GM12878 (cell line): ENCODE data around the gene TRHDE. TPM values are rescaled to one million over a fixed set of nuclear protein-coding genes. Genes with fewer than 3 reads are reported as not detected.

ENCODE experiments used
- ATAC-seq: fragments of 200-7000 bp; cut with Tn5 transposase; 3 replicates; pipeline ENCODE4 v1.9.1; 2020; ENCODE audit warnings: mild to moderate bottlenecking, moderate library complexity
- BruUV-seq: library from RNA; stranded (reverse); fragments of 400-500 nt; replicated peaks from 2 replicates; lab custom pipeline; 2021; lab: Mats Ljungman, UMichigan
- CTCF ChIA-PET: fragments of 300-600 bp; sonication (Branson Sonifier 250); formaldehyde crosslinking; extraction: SDS; loops from one replicate; lab custom pipeline; 2021; ENCODE audit warnings: inconsistent platforms; lab: Yijun Ruan, JAX
- POLR2A ChIA-PET: fragments of 350-600 bp; formaldehyde crosslinking; extraction: SDS; loops from one replicate; lab custom pipeline; 2021; ENCODE audit warnings: inconsistent platforms; lab: Charles Lee
- RAD21 ChIA-PET: fragments of 300-600 bp; sonication (Branson Sonifier 250); formaldehyde crosslinking; loops from one replicate; lab custom pipeline; 2023; ENCODE audit warnings: antibody characterized with exemption; ENCODE audit not compliant: unreplicated experiment; lab: Charles Lee
- SMC1A ChIA-PET: fragments of 300-600 bp; sonication (Branson Sonifier 250); formaldehyde crosslinking; loops from one replicate; lab custom pipeline; 2023; ENCODE audit not compliant: unreplicated experiment, uncharacterized antibody; lab: Charles Lee
- DNase-seq: peaks from one replicate; pipeline ENCODE4 v3.0.0-alpha.2; 2011; ENCODE audit warnings: low read depth, low spot score
- FAIRE-seq: peaks from 3 replicates; lab custom pipeline; 2011; peaks lifted over from hg19 to GRCh38; lab: Jason Lieb, UNC
- H2AFZ ChIP-seq: 2 replicates; pipeline ENCODE4 v1.6.0; 2011; ENCODE audit warnings: low read depth, low read length, control low read depth; ENCODE audit not compliant: control insufficient read depth
- H3K27ac ChIP-seq: 2 replicates; pipeline ENCODE4 v1.5.1; 2011; ENCODE audit warnings: control low read depth; ENCODE audit not compliant: control insufficient read depth, insufficient read depth
- H3K27me3 ChIP-seq, 2 experiments: replicated peaks in 1 of 2; 2 replicates each; pipeline versions ENCODE4 v1.6.0 to v1.6.1; 2011; ENCODE audit warnings: low read length in 1 of 2; ENCODE audit not compliant: control insufficient read depth in 2 of 2, insufficient read depth in 2 of 2
- H3K36me3 ChIP-seq, 2 experiments: 2 replicates each; pipeline ENCODE4 v1.5.1; 2011; ENCODE audit warnings: low read length in 1 of 2; ENCODE audit not compliant: control insufficient read depth in 2 of 2, insufficient read depth in 2 of 2
- H3K4me1 ChIP-seq: 2 replicates; pipeline ENCODE4 v1.6.1; 2011; ENCODE audit warnings: mild to moderate bottlenecking, low read length, moderate library complexity, mixed read lengths; ENCODE audit not compliant: control insufficient read depth, insufficient read depth
- H3K4me2 ChIP-seq: 2 replicates; pipeline ENCODE4 v1.6.0; 2011; ENCODE audit warnings: control low read depth; ENCODE audit not compliant: control insufficient read depth, insufficient read depth
- H3K4me3 ChIP-seq: fragments of 200-600 bp; sonication (generic); 2 replicates; pipeline ENCODE4 v1.5.1; 2016
- H3K79me2 ChIP-seq: 2 replicates; pipeline ENCODE4 v1.6.0; 2011; ENCODE audit warnings: low read length; ENCODE audit not compliant: control insufficient read depth, insufficient read depth
- H3K9ac ChIP-seq: 2 replicates; pipeline ENCODE4 v1.8.0; 2011; ENCODE audit warnings: low read length, control low read depth, mixed read lengths; ENCODE audit not compliant: control insufficient read depth, insufficient read depth
- H3K9me3 ChIP-seq: replicated peaks from 3 replicates; pipeline ENCODE4 v1.5.1; 2011; ENCODE audit warnings: mild to moderate bottlenecking, low read length; ENCODE audit not compliant: control insufficient read depth, insufficient read depth
- H4K20me1 ChIP-seq: 2 replicates; pipeline ENCODE4 v1.6.0; 2011; ENCODE audit not compliant: control insufficient read depth, insufficient read depth
- BRCA1 ChIP-seq: IDR thresholded peaks from 2 replicates; pipeline ENCODE4 v1.6.1; 2011; ENCODE audit warnings: low read depth, low read length, improper control_type of control experiment
- CHD4 ChIP-seq: fragments of 200-600 bp; sonication (generic); IDR thresholded peaks from 2 replicates; pipeline ENCODE4 v1.6.1; 2016; ENCODE audit warnings: mild to moderate bottlenecking
- FOS ChIP-seq: IDR thresholded peaks from 3 replicates; pipeline ENCODE4 v1.6.1; 2011; ENCODE audit warnings: borderline replicate concordance; ENCODE audit not compliant: insufficient read length; ENCODE audit errors: extremely low read depth
- JUND ChIP-seq: IDR thresholded peaks from 2 replicates; pipeline ENCODE4 v1.6.1; 2012; ENCODE audit warnings: low read depth, mild to moderate bottlenecking, low read length, improper control_type of control experiment, moderate library complexity
- KLF5 ChIP-seq: fragments of 450-650 bp; IDR thresholded peaks from 2 replicates; pipeline ENCODE4 v1.6.1; 2014; ENCODE audit warnings: mild to moderate bottlenecking; ENCODE audit not compliant: partially characterized antibody
- NBN ChIP-seq: fragments of 450-650 bp; IDR thresholded peaks from 2 replicates; pipeline ENCODE4 v1.6.1; 2016
- NFYB ChIP-seq: IDR thresholded peaks from 2 replicates; pipeline ENCODE4 v1.6.1; 2011; ENCODE audit warnings: low read depth, mild to moderate bottlenecking, low read length, improper control_type of control experiment, moderate library complexity; ENCODE audit not compliant: insufficient read depth
- SPI1 ChIP-seq: IDR thresholded peaks from 2 replicates; pipeline ENCODE4 v1.6.1; 2011; ENCODE audit warnings: low read depth, mild to moderate bottlenecking, low read length, moderate library complexity, borderline replicate concordance; ENCODE audit not compliant: insufficient read depth
- in situ Hi-C: fragments of 300-500 bp; cut with MboI; formaldehyde crosslinking; loops from 9 replicates; pipeline ENCODE4 v1.14.3; 2018; ENCODE audit warnings: mixed read lengths
- intact Hi-C: fragments of 100-400 bp; cut with micrococcal nuclease; formaldehyde crosslinking; loops from one replicate; pipeline ENCODE4 v1.14.2; 2022; ENCODE audit not compliant: unreplicated experiment
- polyA plus RNA-seq, 11 experiments: library from polyadenylated mRNA; depleted of rRNA in 4 of 11; unstranded in 6 of 11; stranded (reverse) in 5 of 11; fragments of >200 nt; fragmentation: Nextera tagmentation in 4 of 11; fragmentation: Illumina TruSeq in 1 of 11; extraction: Ambion mirVana in 4 of 11; extraction: Trizol in 1 of 11; gene quantifications; 1 replicate in 1 of 11; 2 replicates in 10 of 11; pipeline versions ENCODE4 v1.2.1 to v1.2.3, GENCODE V29; 2011 to 2016; ENCODE audit warnings: inconsistent platforms in 2 of 11, missing spikeins in 2 of 11, low read depth in 1 of 11
- total RNA-seq, 4 experiments: library from RNA; depleted of rRNA in 3 of 4; stranded (reverse); fragments of >200 nt in 3 of 4; fragmentation: Illumina TruSeq in 1 of 4; extraction: Trizol in 1 of 4; gene quantifications; 2 replicates each; pipeline versions ENCODE4 v1.2.1 to v1.2.3, GENCODE V29; 2013 to 2021
- TF ChIP-seq, protein P1 (sequence below): IDR thresholded peaks from 2 replicates; pipeline ENCODE4 v1.6.1; 2012; ENCODE audit warnings: low read length, inconsistent platforms
- TF ChIP-seq, protein P2 (sequence below): fragments of 450-650 bp; IDR thresholded peaks from 2 replicates; pipeline ENCODE4 v1.6.1; 2016; ENCODE audit warnings: mild to moderate bottlenecking, moderate library complexity, borderline replicate concordance
- TF ChIP-seq, protein P3 (sequence below): fragments of 450-650 bp; IDR thresholded peaks from 2 replicates; pipeline ENCODE4 v1.6.1; 2017; ENCODE audit warnings: mild to moderate bottlenecking, low read depth, inconsistent platforms; ENCODE audit not compliant: poor library complexity, severe bottlenecking
- TF ChIP-seq, protein P4 (sequence below), 3 experiments: IDR thresholded peaks in 2 of 3; conservative IDR thresholded peaks in 1 of 3; 2 replicates each; pipeline ENCODE4 v1.5.1; 2011; ENCODE audit warnings: low read depth in 3 of 3, low read length in 3 of 3, mild to moderate bottlenecking in 3 of 3, control low read depth in 2 of 3, moderate library complexity in 2 of 3, inconsistent platforms in 1 of 3, mixed read lengths in 1 of 3; ENCODE audit not compliant: control insufficient read depth in 2 of 3, insufficient read depth in 1 of 3; ENCODE audit errors: extremely low read depth in 1 of 3

The TRHDE gene
- total and polyA plus RNA-seq, 10 of the 15 experiments (the other 5 are each of a cell fraction or from before 2014, with no cell fraction given) = not detected

DNA sequence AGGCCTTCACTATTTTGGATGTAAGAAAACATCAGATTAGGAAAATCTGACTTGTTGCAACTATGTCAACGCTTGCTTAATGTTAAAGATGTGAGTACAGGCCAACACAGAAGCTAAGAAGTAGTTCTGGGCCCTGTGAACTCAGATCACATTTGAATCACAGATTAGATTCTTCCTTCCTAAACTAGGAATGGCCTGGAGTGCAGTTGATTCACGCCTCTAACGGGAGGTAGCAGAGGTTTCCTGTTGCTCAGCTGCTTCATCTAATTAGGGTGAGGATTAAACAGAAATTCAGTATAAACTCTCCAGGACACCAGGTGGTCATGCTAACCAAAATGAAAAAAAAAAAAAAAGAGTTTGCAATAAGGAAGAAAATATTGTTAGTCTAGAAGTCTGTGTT lies 314.3 kb downstream of the TRHDE start (continued):
- TF ChIP-seq, protein P1, sequence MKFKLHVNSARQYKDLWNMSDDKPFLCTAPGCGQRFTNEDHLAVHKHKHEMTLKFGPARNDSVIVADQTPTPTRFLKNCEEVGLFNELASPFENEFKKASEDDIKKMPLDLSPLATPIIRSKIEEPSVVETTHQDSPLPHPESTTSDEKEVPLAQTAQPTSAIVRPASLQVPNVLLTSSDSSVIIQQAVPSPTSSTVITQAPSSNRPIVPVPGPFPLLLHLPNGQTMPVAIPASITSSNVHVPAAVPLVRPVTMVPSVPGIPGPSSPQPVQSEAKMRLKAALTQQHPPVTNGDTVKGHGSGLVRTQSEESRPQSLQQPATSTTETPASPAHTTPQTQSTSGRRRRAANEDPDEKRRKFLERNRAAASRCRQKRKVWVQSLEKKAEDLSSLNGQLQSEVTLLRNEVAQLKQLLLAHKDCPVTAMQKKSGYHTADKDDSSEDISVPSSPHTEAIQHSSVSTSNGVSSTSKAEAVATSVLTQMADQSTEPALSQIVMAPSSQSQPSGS = no peak
- TF ChIP-seq KLF5 (no peak), FOS (no peak)

DNA sequence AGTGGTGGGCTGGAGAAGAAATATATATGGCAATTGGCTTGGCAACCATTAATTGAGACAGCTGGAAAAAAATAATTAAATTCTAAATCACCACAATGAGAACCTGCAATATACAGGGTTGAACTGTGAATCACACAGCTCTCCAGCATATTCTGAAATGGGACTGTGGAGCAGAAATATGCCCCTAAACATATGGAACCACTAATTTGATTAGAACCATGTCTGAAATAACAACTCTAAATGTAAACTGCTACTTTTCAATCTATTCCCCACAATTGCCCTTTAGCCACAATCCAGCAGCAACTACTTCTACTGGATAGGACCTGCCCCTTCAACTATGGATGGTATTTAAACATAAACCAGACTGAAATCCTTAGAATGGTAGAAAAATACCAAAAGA lies 330.4 kb downstream of the TRHDE start:
- in situ Hi-C loops (no loop called here), intact Hi-C loops (no loop called here)
- Histone ChIP-seq H4K20me1 (no peaks in the 10 kb centered on the region), H3K9ac (no peak overlapping the region), H3K36me3 (no peaks in the 10 kb centered on the region), H3K79me2 (no peaks in the 10 kb centered on the region), H3K27ac (no peak overlapping the region), H3K9me3 (no peaks in the 10 kb centered on the region), H3K4me2 (no peak overlapping the region), H3K4me3 (no peak overlapping the region), H3K27me3 (no peaks in the 10 kb centered on the region), H3K4me1 (no peaks in the 10 kb centered on the region), H2AFZ (no peak overlapping the region)
- ChIA-PET SMC1A (no interaction called here), RAD21 (no interaction called here), POLR2A (no interaction called here), CTCF (no interaction called here)
- no TSS peak for BruUV-seq
- no peak for TF ChIP-seq CHD4
- TF ChIP-seq NFYB = no peak
- TF ChIP-seq, protein P1 = no peak
- TF ChIP-seq, protein P2, sequence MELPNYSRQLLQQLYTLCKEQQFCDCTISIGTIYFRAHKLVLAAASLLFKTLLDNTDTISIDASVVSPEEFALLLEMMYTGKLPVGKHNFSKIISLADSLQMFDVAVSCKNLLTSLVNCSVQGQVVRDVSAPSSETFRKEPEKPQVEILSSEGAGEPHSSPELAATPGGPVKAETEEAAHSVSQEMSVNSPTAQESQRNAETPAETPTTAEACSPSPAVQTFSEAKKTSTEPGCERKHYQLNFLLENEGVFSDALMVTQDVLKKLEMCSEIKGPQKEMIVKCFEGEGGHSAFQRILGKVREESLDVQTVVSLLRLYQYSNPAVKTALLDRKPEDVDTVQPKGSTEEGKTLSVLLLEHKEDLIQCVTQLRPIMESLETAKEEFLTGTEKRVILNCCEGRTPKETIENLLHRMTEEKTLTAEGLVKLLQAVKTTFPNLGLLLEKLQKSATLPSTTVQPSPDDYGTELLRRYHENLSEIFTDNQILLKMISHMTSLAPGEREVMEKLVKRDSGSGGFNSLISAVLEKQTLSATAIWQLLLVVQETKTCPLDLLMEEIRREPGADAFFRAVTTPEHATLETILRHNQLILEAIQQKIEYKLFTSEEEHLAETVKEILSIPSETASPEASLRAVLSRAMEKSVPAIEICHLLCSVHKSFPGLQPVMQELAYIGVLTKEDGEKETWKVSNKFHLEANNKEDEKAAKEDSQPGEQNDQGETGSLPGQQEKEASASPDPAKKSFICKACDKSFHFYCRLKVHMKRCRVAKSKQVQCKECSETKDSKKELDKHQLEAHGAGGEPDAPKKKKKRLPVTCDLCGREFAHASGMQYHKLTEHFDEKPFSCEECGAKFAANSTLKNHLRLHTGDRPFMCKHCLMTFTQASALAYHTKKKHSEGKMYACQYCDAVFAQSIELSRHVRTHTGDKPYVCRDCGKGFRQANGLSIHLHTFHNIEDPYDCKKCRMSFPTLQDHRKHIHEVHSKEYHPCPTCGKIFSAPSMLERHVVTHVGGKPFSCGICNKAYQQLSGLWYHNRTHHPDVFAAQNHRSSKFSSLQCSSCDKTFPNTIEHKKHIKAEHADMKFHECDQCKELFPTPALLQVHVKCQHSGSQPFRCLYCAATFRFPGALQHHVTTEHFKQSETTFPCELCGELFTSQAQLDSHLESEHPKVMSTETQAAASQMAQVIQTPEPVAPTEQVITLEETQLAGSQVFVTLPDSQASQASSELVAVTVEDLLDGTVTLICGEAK = no peak
- TF ChIP-seq, protein P3, sequence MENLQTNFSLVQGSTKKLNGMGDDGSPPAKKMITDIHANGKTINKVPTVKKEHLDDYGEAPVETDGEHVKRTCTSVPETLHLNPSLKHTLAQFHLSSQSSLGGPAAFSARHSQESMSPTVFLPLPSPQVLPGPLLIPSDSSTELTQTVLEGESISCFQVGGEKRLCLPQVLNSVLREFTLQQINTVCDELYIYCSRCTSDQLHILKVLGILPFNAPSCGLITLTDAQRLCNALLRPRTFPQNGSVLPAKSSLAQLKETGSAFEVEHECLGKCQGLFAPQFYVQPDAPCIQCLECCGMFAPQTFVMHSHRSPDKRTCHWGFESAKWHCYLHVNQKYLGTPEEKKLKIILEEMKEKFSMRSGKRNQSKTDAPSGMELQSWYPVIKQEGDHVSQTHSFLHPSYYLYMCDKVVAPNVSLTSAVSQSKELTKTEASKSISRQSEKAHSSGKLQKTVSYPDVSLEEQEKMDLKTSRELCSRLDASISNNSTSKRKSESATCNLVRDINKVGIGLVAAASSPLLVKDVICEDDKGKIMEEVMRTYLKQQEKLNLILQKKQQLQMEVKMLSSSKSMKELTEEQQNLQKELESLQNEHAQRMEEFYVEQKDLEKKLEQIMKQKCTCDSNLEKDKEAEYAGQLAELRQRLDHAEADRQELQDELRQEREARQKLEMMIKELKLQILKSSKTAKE = no peak
- no peak for TF ChIP-seq JUND
- TF ChIP-seq, protein P4, sequence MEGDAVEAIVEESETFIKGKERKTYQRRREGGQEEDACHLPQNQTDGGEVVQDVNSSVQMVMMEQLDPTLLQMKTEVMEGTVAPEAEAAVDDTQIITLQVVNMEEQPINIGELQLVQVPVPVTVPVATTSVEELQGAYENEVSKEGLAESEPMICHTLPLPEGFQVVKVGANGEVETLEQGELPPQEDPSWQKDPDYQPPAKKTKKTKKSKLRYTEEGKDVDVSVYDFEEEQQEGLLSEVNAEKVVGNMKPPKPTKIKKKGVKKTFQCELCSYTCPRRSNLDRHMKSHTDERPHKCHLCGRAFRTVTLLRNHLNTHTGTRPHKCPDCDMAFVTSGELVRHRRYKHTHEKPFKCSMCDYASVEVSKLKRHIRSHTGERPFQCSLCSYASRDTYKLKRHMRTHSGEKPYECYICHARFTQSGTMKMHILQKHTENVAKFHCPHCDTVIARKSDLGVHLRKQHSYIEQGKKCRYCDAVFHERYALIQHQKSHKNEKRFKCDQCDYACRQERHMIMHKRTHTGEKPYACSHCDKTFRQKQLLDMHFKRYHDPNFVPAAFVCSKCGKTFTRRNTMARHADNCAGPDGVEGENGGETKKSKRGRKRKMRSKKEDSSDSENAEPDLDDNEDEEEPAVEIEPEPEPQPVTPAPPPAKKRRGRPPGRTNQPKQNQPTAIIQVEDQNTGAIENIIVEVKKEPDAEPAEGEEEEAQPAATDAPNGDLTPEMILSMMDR (IDR thresholded peaks at IDR 0.05 in 2 of 3, conservative IDR thresholded peaks at IDR 0.05 in 1 of 3; ENCODE audit: control insufficient read depth in 2 of 3, extremely low read depth in 1 of 3, insufficient read depth in 1 of 3, low read depth in 3 of 3, low read length in 3 of 3) = no peak
- no peak for TF ChIP-seq BRCA1
- TF ChIP-seq SPI1 = no peak
- no peak for TF ChIP-seq NBN
- DNase-seq (no peak), ATAC-seq (no peak), FAIRE-seq (no peak)
